ENCODE measurements around the gene OPHN1. TPM values are rescaled to one million over a fixed set of nuclear protein-coding genes. Genes with fewer than 3 reads are reported as not detected.

The OPHN1 gene
- total and polyA plus RNA-seq, 4 donors, result 0.25 to 9.7 (median 4.9) TPM

- Histone ChIP-seq H3K27me3 (ENCODE audit: control insufficient read depth in 1 of 2, insufficient read depth in 2 of 2, low read length in 1 of 2) (no peaks in the 10 kb centered on the region), H3K36me3 (ENCODE audit: control insufficient read depth in 1 of 2, insufficient read depth in 2 of 2, low read length in 1 of 2) (no peaks in the 10 kb centered on the region), H3K4me3 (ENCODE audit: low read length in 2 of 2) (peak overlapping the region; percentile 49 to 74), H3K9me3 (ENCODE audit: control insufficient read depth, low read length) (no peaks in the 10 kb centered on the region), H3K4me1 (ENCODE audit: control insufficient read depth in 1 of 2, insufficient read depth in 2 of 2, low read length in 2 of 2) (no peaks in the 10 kb centered on the region), H3K27ac (ENCODE audit: low read depth in 1 of 2, low read length in 2 of 2) (no peak overlapping the region)
- intact Hi-C loops (cut with DNase I), result no loop called here
- ATAC-seq (ENCODE audit: low FRiP score) (peak; percentile 5), DNase-seq (no peak)
- WGBS, 2 donors, result 4 to 35% methylated on average over 12 of the region's 12 CpGs
These were observed 647 bp downstream of the OPHN1 start for GRCh38 chrX:68432648-68433047.

- no peaks in the 10 kb centered on the region for H3K27me3 ChIP-seq (ENCODE audit: control insufficient read depth in 1 of 2, insufficient read depth in 2 of 2, low read length in 1 of 2)
- no peak overlapping the region for H3K4me3 ChIP-seq (ENCODE audit: low read length in 2 of 2)
- intact Hi-C loops (cut with DNase I), result no loop called here
- 29 to 45% methylated on average over 2 of the region's 2 CpGs for WGBS, 2 donors
- no peaks in the 10 kb centered on the region for H3K9me3 ChIP-seq (ENCODE audit: control insufficient read depth, low read length)
- no peaks in the 10 kb centered on the region for H3K4me1 ChIP-seq (ENCODE audit: control insufficient read depth in 1 of 2, insufficient read depth in 2 of 2, low read length in 2 of 2)
- no peak for ATAC-seq (ENCODE audit: low FRiP score)
- H3K27ac ChIP-seq (ENCODE audit: low read depth in 1 of 2, low read length in 2 of 2), result no peak overlapping the region
- DNase-seq, result no peak
- H3K36me3 ChIP-seq (ENCODE audit: control insufficient read depth in 1 of 2, insufficient read depth in 2 of 2, low read length in 1 of 2), result no peaks in the 10 kb centered on the region
These were observed 1.5 kb downstream of the OPHN1 start for GRCh38 chrX:68431836-68432235.

GRCh38 chrX:68429216-68429615 lies 4.1 kb downstream of the OPHN1 start:
- Histone ChIP-seq H3K27ac (ENCODE audit: low read depth in 1 of 2, low read length in 2 of 2) (no peak overlapping the region), H3K36me3 (ENCODE audit: control insufficient read depth in 1 of 2, insufficient read depth in 2 of 2, low read length in 1 of 2) (no peaks in the 10 kb centered on the region), H3K9me3 (ENCODE audit: control insufficient read depth, low read length) (no peaks in the 10 kb centered on the region), H3K4me3 (ENCODE audit: low read length in 2 of 2) (no peak overlapping the region), H3K27me3 (ENCODE audit: control insufficient read depth in 1 of 2, insufficient read depth in 2 of 2, low read length in 1 of 2) (no peaks in the 10 kb centered on the region), H3K4me1 (ENCODE audit: control insufficient read depth in 1 of 2, insufficient read depth in 2 of 2, low read length in 2 of 2) (no peaks in the 10 kb centered on the region)
- no peak for DNase-seq
- 75 to 86% methylated on average over 10 of the region's 10 CpGs for WGBS, 2 donors
- ATAC-seq (ENCODE audit: low FRiP score), result no peak
- intact Hi-C loops (cut with DNase I), result no loop called here

- 53 to 62% methylated on average over 3 of the region's 3 CpGs for WGBS, 2 donors
These were observed 4.9 kb downstream of the OPHN1 start for GRCh38 chrX:68428431-68428830.

GRCh38 chrX:68424719-68425118 lies 8.6 kb downstream of the OPHN1 start:
- Histone ChIP-seq H3K27me3 (ENCODE audit: control insufficient read depth in 1 of 2, insufficient read depth in 2 of 2, low read length in 1 of 2) (no peaks in the 10 kb centered on the region), H3K36me3 (ENCODE audit: control insufficient read depth in 1 of 2, insufficient read depth in 2 of 2, low read length in 1 of 2) (no peaks in the 10 kb centered on the region), H3K4me1 (ENCODE audit: control insufficient read depth in 1 of 2, insufficient read depth in 2 of 2, low read length in 2 of 2) (no peaks in the 10 kb centered on the region), H3K9me3 (ENCODE audit: control insufficient read depth, low read length) (no peaks in the 10 kb centered on the region), H3K4me3 (ENCODE audit: low read length in 2 of 2) (no peak overlapping the region), H3K27ac (ENCODE audit: low read depth in 1 of 2, low read length in 2 of 2) (no peak overlapping the region)
- 82 to 100% methylated on average over 1 of the region's 1 CpG for WGBS, 2 donors
- intact Hi-C loops (cut with DNase I), result no loop called here
- ATAC-seq (ENCODE audit: low FRiP score) (no peak), DNase-seq (no peak)

More at GRCh38 chrX:68428431-68428830, 4.9 kb downstream of the OPHN1 start:
- Histone ChIP-seq H3K36me3 (ENCODE audit: control insufficient read depth in 1 of 2, insufficient read depth in 2 of 2, low read length in 1 of 2) (no peaks in the 10 kb centered on the region), H3K27ac (ENCODE audit: low read depth in 1 of 2, low read length in 2 of 2) (no peak overlapping the region), H3K27me3 (ENCODE audit: control insufficient read depth in 1 of 2, insufficient read depth in 2 of 2, low read length in 1 of 2) (no peaks in the 10 kb centered on the region), H3K4me3 (ENCODE audit: low read length in 2 of 2) (no peak overlapping the region), H3K9me3 (ENCODE audit: control insufficient read depth, low read length) (no peaks in the 10 kb centered on the region), H3K4me1 (ENCODE audit: control insufficient read depth in 1 of 2, insufficient read depth in 2 of 2, low read length in 2 of 2) (no peaks in the 10 kb centered on the region)
- intact Hi-C loops (cut with DNase I), result no loop called here
- ATAC-seq (ENCODE audit: low FRiP score), result no peak
- DNase-seq, result no peak

- H3K4me1 ChIP-seq (ENCODE audit: control insufficient read depth in 1 of 2, insufficient read depth in 2 of 2, low read length in 2 of 2), result no peaks in the 10 kb centered on the region
- no peaks in the 10 kb centered on the region for H3K36me3 ChIP-seq (ENCODE audit: control insufficient read depth in 1 of 2, insufficient read depth in 2 of 2, low read length in 1 of 2)
- H3K27me3 ChIP-seq (ENCODE audit: control insufficient read depth in 1 of 2, insufficient read depth in 2 of 2, low read length in 1 of 2), result no peaks in the 10 kb centered on the region
- H3K4me3 ChIP-seq (ENCODE audit: low read length in 2 of 2), result no peak overlapping the region
- no peak overlapping the region for H3K27ac ChIP-seq (ENCODE audit: low read depth in 1 of 2, low read length in 2 of 2)
- intact Hi-C loops (cut with DNase I), result no loop called here
- ATAC-seq (ENCODE audit: low FRiP score) (no peak), DNase-seq (no peak)
- H3K9me3 ChIP-seq (ENCODE audit: control insufficient read depth, low read length), result no peaks in the 10 kb centered on the region
These were observed 10.8 kb downstream of the OPHN1 start for GRCh38 chrX:68422478-68422877.

GRCh38 chrX:68421636-68422035 lies 11.7 kb downstream of the OPHN1 start:
- no peak for DNase-seq
- H3K27ac ChIP-seq (ENCODE audit: low read depth in 1 of 2, low read length in 2 of 2), result no peak overlapping the region
- no peak overlapping the region for H3K4me3 ChIP-seq (ENCODE audit: low read length in 2 of 2)
- H3K9me3 ChIP-seq (ENCODE audit: control insufficient read depth, low read length), result no peaks in the 10 kb centered on the region
- ATAC-seq (ENCODE audit: low FRiP score), result no peak
- WGBS, 2 donors, result 41 to 67% methylated on average over 3 of the region's 3 CpGs
- no peaks in the 10 kb centered on the region for H3K4me1 ChIP-seq (ENCODE audit: control insufficient read depth in 1 of 2, insufficient read depth in 2 of 2, low read length in 2 of 2)
- H3K36me3 ChIP-seq (ENCODE audit: control insufficient read depth in 1 of 2, insufficient read depth in 2 of 2, low read length in 1 of 2), result no peaks in the 10 kb centered on the region
- intact Hi-C loops (cut with DNase I), result no loop called here
- no peaks in the 10 kb centered on the region for H3K27me3 ChIP-seq (ENCODE audit: control insufficient read depth in 1 of 2, insufficient read depth in 2 of 2, low read length in 1 of 2)

- no peak overlapping the region for H3K27ac ChIP-seq (ENCODE audit: low read depth in 1 of 2, low read length in 2 of 2)
These were observed 12.7 kb downstream of the OPHN1 start for GRCh38 chrX:68420559-68420958.

GRCh38 chrX:68419975-68420374 lies 13.3 kb downstream of the OPHN1 start:
- ATAC-seq (ENCODE audit: low FRiP score) (no peak), DNase-seq (no peak)
- H3K36me3 ChIP-seq (ENCODE audit: control insufficient read depth in 1 of 2, insufficient read depth in 2 of 2, low read length in 1 of 2), result no peaks in the 10 kb centered on the region
- no peaks in the 10 kb centered on the region for H3K9me3 ChIP-seq (ENCODE audit: control insufficient read depth, low read length)
- no peak overlapping the region for H3K27ac ChIP-seq (ENCODE audit: low read depth in 1 of 2, low read length in 2 of 2)
- WGBS, 2 donors, result 38 to 50% methylated on average over 3 of the region's 3 CpGs
- intact Hi-C loops (cut with DNase I), result no loop called here
- H3K4me1 ChIP-seq (ENCODE audit: control insufficient read depth in 1 of 2, insufficient read depth in 2 of 2, low read length in 2 of 2), result no peaks in the 10 kb centered on the region
- H3K4me3 ChIP-seq (ENCODE audit: low read length in 2 of 2), result no peak overlapping the region
- no peaks in the 10 kb centered on the region for H3K27me3 ChIP-seq (ENCODE audit: control insufficient read depth in 1 of 2, insufficient read depth in 2 of 2, low read length in 1 of 2)

More at GRCh38 chrX:68420559-68420958, 12.7 kb downstream of the OPHN1 start:
- Histone ChIP-seq H3K4me3 (ENCODE audit: low read length in 2 of 2) (no peak overlapping the region), H3K9me3 (ENCODE audit: control insufficient read depth, low read length) (no peaks in the 10 kb centered on the region), H3K27me3 (ENCODE audit: control insufficient read depth in 1 of 2, insufficient read depth in 2 of 2, low read length in 1 of 2) (no peaks in the 10 kb centered on the region), H3K36me3 (ENCODE audit: control insufficient read depth in 1 of 2, insufficient read depth in 2 of 2, low read length in 1 of 2) (no peaks in the 10 kb centered on the region), H3K4me1 (ENCODE audit: control insufficient read depth in 1 of 2, insufficient read depth in 2 of 2, low read length in 2 of 2) (no peaks in the 10 kb centered on the region)
- no peak for ATAC-seq (ENCODE audit: low FRiP score)
- intact Hi-C loops (cut with DNase I), result no loop called here
- 42 to 50% methylated on average over 2 of the region's 2 CpGs for WGBS, 2 donors
- DNase-seq, result no peak
